Colonic mucosa (tissue), 4 donors: ENCODE results near the gene PIK3R2. TPM values are rescaled to one million over a fixed set of nuclear protein-coding genes. Genes with fewer than 3 reads are reported as not detected.

Source experiments
- DNase-seq: peaks from one replicate; pipeline ENCODE4 v3.0.0-alpha.2; 2020
- H3K27ac ChIP-seq: fragments of 200-600 bp; one replicate; pipeline ENCODE4 v1.8.0; 2021
- H3K27me3 ChIP-seq: fragments of 200-600 bp; one replicate; pipeline ENCODE4 v1.8.0; 2021
- H3K36me3 ChIP-seq: fragments of 200-600 bp; one replicate; pipeline ENCODE4 v1.8.0; 2021
- H3K4me1 ChIP-seq: fragments of 200-600 bp; one replicate; pipeline ENCODE4 v1.8.0; 2021; ENCODE audit warnings: mild to moderate bottlenecking
- H3K4me3 ChIP-seq: fragments of 200-600 bp; one replicate; pipeline ENCODE4 v1.8.0; 2021
- H3K9ac ChIP-seq, 2 donors: one replicate each; pipeline ENCODE4 v1.7.0; 2013; ENCODE audit warnings: control low read depth in 2 of 2, low read depth in 2 of 2, low read length in 2 of 2
- H3K9me3 ChIP-seq: fragments of 200-600 bp; one replicate; pipeline ENCODE4 v1.8.0; 2021
- CTCF ChIP-seq: fragments of 200-600 bp; IDR thresholded peaks from one replicate; pipeline ENCODE4 v1.8.0; 2022; ENCODE audit warnings: antibody characterized with exemption, mild to moderate bottlenecking
- intact Hi-C: fragments of 100-400 bp; cut with DNase I; formaldehyde crosslinking; loops from one replicate; pipeline ENCODE4 v1.14.1; 2022
- total RNA-seq, 2 donors: library from RNA; stranded (reverse); fragmentation: NEBNext Ultra II Directional in 1 of 2; extraction: Animal tissue kit (Norgen Biotek cat#: 25700) in 1 of 2; gene quantifications; one replicate each; pipeline ENCODE4 v1.2.1, GENCODE V29; 2021
- donor health status: healthy.
- donor health status: DM: no; HTN: no; CAD: no.
- donor health status: DM: no; HTN: no; CAD: no.

The PIK3R2 gene
- total RNA-seq, 2 donors from 2014 or later, result 42.9 to 48.2 TPM

GRCh38 chr19:18120127-18120526 is 32.8 kb upstream of the PIK3R2 start:
- TF ChIP-seq CTCF, result no peak
- Histone ChIP-seq H3K9me3 (no peaks in the 10 kb centered on the region), H3K9ac (no peak overlapping the region), H3K4me3 (no peak overlapping the region), H3K36me3 (peaks cover 7% of the 10 kb centered on the region), H3K27ac (no peak overlapping the region), H3K4me1 (peaks cover 8% of the 10 kb centered on the region), H3K27me3 (no peaks in the 10 kb centered on the region)
- intact Hi-C loops, result no loop called here
- DNase-seq, result no peak

- no peak for TF ChIP-seq CTCF
- intact Hi-C loops, result no loop called here
- peaks cover 7% of the 10 kb centered on the region for H3K36me3 ChIP-seq
- H3K27ac ChIP-seq, result no peak overlapping the region
- H3K4me1 ChIP-seq, result peaks cover 8% of the 10 kb centered on the region
- H3K4me3 ChIP-seq, result no peak overlapping the region
- H3K27me3 ChIP-seq, result no peaks in the 10 kb centered on the region
- no peaks in the 10 kb centered on the region for H3K9me3 ChIP-seq
- DNase-seq, result no peak
- H3K9ac ChIP-seq, result no peak overlapping the region
Measured at GRCh38 chr19:18121166-18121565, 31.8 kb upstream of the PIK3R2 start.

- no peak for TF ChIP-seq CTCF
- Histone ChIP-seq H3K9me3 (no peaks in the 10 kb centered on the region), H3K27me3 (no peaks in the 10 kb centered on the region), H3K4me3 (no peak overlapping the region), H3K27ac (no peak overlapping the region), H3K36me3 (peaks cover 7% of the 10 kb centered on the region), H3K4me1 (peaks cover 4% of the 10 kb centered on the region), H3K9ac (no peak overlapping the region)
- intact Hi-C loops, result no loop called here
- DNase-seq, result no peak
Measured at GRCh38 chr19:18122424-18122823, 30.5 kb upstream of the PIK3R2 start.

- Histone ChIP-seq H3K4me3 (no peak overlapping the region), H3K27ac (no peak overlapping the region), H3K4me1 (peaks cover 3% of the 10 kb centered on the region), H3K9ac (no peak overlapping the region), H3K36me3 (peaks cover 9% of the 10 kb centered on the region), H3K9me3 (no peaks in the 10 kb centered on the region), H3K27me3 (no peaks in the 10 kb centered on the region)
- DNase-seq, result no peak
- TF ChIP-seq CTCF, result no peak
- intact Hi-C loops, result no loop called here
Measured at GRCh38 chr19:18122860-18123795, 29.8 kb upstream of the PIK3R2 start.

GRCh38 chr19:18123819-18124218 is 29.1 kb upstream of the PIK3R2 start:
- Histone ChIP-seq H3K9me3 (no peaks in the 10 kb centered on the region), H3K27me3 (no peaks in the 10 kb centered on the region), H3K4me1 (no peaks in the 10 kb centered on the region), H3K9ac (no peak overlapping the region), H3K27ac (no peak overlapping the region), H3K36me3 (peaks cover 12% of the 10 kb centered on the region), H3K4me3 (no peak overlapping the region)
- TF ChIP-seq CTCF, result no peak
- DNase-seq, result no peak
- intact Hi-C loops, result no loop called here
